Muscle of leg (tissue), 11 donors: ENCODE data around the gene ZNF267. TPM values are rescaled to one million over a fixed set of nuclear protein-coding genes. Genes with fewer than 3 reads are reported as not detected.
"Not testable (repeated sequence)": the region's sequence is repeated elsewhere in the genome, so short reads cannot be mapped to it uniquely, and the experiment has no call there.

ENCODE experiments used
- DNase-seq: peaks from one replicate; pipeline ENCODE4 v3.0.0; 2013
- H3K27ac ChIP-seq: one replicate; pipeline ENCODE4 v1.5.1; 2013; ENCODE audit warnings: mild to moderate bottlenecking, low read length, control low read depth
- H3K27me3 ChIP-seq: one replicate; pipeline ENCODE4 v1.6.1; 2013; ENCODE audit warnings: low read length; ENCODE audit not compliant: control insufficient read depth, insufficient read depth
- H3K36me3 ChIP-seq: one replicate; pipeline ENCODE4 v1.6.1; 2013; ENCODE audit warnings: low read length; ENCODE audit not compliant: control insufficient read depth, insufficient read depth
- H3K4me1 ChIP-seq: one replicate; pipeline ENCODE4 v1.6.1; 2013; ENCODE audit warnings: low read length; ENCODE audit not compliant: control insufficient read depth, insufficient read depth
- H3K4me3 ChIP-seq: one replicate; pipeline ENCODE4 v1.5.1; 2013; ENCODE audit warnings: low read length, control low read depth
- H3K9me3 ChIP-seq: replicated peaks from 2 replicates; pipeline ENCODE4 v1.6.1; 2013; ENCODE audit warnings: low read depth, low read length; ENCODE audit not compliant: control insufficient read depth
- WGBS: methylation state at CpG from one replicate; pipeline ENCODE4 v1.1.5; 2013; ENCODE audit warnings: missing lambda C conversion rate; ENCODE audit not compliant: insufficient coverage; 5-methylcytosine and 5-hydroxymethylcytosine counted together
- polyA plus RNA-seq, 8 donors: library from polyadenylated mRNA; unstranded; fragments of 120-200 nt; gene quantifications; one replicate each; pipeline versions ENCODE4 v1.2.1 to v1.2.3, GENCODE V29; 2013; ENCODE audit warnings: inconsistent platforms in 1 of 8, low replicate concordance in 1 of 8; ENCODE audit not compliant: insufficient read length in 8 of 8, insufficient read depth in 1 of 8
- total RNA-seq: library from RNA; stranded (reverse); fragments of 120-200 nt; gene quantifications from one replicate; pipeline ENCODE4 v1.2.4, GENCODE V29; 2013

ZNF267 gene
- total and polyA plus RNA-seq, 9 donors: 6.2 to 10.4 (median 7.3) TPM

DNA sequence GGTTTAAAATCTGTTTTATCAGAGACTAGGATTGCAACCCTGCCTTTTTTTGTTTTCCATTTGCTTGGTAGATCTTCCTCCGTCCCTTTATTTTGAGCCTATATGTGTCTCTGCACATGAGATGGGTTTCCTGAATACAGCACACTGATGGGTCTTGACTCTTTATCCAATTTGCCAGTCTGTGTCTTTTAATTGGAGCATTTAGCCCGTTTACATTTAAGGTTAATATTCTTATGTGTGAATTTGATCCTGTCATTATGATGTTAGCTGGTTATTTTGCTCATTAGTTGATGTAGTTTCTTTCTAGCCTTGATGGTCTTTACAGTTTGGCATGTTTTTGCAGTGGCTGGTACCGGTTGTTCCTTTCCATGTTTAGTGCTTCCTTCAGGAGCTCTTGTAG, 31.0 kb downstream of the ZNF267 start:
- not testable (repeated sequence) for H3K36me3 ChIP-seq, DNase-seq, H3K27me3 ChIP-seq, H3K4me3 ChIP-seq, H3K27ac ChIP-seq, H3K4me1 ChIP-seq
- no CpG with 5 or more reads among the region's 3 CpGs for WGBS
- H3K9me3 ChIP-seq: peaks cover 30% of the 10 kb centered on the region

DNA sequence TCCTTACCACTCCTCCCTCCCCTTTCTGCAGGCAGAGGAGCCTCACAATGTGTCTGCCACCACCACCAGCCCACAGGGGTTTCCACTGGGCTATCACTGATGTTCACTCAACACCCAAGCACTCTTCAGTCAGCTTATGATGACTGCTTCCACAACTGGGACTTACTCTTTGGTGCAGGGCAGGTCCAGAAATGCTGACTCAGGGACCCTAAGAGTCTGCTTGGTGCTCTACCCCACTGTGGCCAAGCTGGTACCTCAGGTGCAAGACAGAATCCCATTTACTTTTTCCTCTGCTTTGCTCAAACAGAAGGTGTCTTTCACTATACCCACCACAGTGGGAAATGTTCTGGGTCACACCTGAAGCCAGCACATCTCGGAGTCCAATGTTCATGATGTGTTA, 40.1 kb downstream of the ZNF267 start:
- no CpG with 5 or more reads among the region's 1 CpG for WGBS
- Histone ChIP-seq H3K36me3 (peaks cover 22% of the 10 kb centered on the region), H3K4me1 (no peaks in the 10 kb centered on the region), H3K27me3 (no peaks in the 10 kb centered on the region), H3K27ac (no peak overlapping the region), H3K4me3 (no peak overlapping the region), H3K9me3 (peaks cover 52% of the 10 kb centered on the region)
- no peak for DNase-seq

DNA sequence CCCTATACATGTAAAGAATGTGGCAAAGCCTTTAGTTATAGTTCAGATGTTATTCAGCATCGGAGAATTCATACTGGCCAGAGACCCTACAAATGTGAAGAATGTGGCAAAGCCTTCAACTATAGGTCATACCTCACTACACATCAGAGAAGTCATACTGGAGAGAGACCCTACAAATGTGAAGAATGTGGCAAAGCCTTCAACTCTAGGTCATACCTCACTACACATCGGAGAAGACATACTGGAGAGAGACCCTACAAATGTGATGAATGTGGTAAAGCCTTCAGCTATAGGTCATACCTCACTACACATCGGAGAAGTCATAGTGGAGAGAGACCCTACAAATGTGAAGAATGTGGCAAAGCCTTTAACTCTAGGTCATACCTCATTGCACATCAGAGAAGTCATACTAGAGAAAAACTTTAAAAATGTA, 42.5 kb downstream of the ZNF267 start:
- H3K4me1 ChIP-seq: no peaks in the 10 kb centered on the region
- H3K36me3 ChIP-seq: peaks cover 22% of the 10 kb centered on the region
- no peak overlapping the region for H3K4me3 ChIP-seq
- no peak overlapping the region for H3K27ac ChIP-seq
- H3K27me3 ChIP-seq: no peaks in the 10 kb centered on the region
- WGBS: no CpG with 5 or more reads among the region's 3 CpGs
- DNase-seq: no peak
- H3K9me3 ChIP-seq: peaks cover 50% of the 10 kb centered on the region

DNA sequence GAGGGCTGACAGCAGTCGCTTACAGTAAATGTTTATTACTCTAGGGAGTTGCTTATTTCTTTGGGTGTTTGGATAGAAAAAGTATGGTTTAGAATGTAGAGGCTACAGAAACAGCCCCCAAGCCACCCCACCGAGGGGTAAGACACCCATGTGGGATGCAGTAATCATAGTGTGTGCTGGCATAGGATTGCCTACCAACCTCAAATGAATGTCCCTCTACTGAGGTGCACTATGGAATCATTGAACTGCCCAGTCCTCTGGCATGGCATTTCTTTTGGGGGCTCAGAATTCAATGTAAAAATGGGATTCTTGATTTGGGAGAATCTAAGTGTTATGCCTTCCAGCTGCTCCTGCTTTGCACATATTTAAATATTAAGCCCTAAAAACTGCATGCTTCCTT, 46.8 kb downstream of the ZNF267 start:
- H3K27me3 ChIP-seq: no peaks in the 10 kb centered on the region
- no peak overlapping the region for H3K27ac ChIP-seq
- H3K9me3 ChIP-seq: peaks cover 34% of the 10 kb centered on the region
- no peak overlapping the region for H3K4me3 ChIP-seq
- no peaks in the 10 kb centered on the region for H3K4me1 ChIP-seq
- DNase-seq: no peak
- WGBS: 90% methylated on average over 2 of the region's 2 CpGs
- peaks cover 8% of the 10 kb centered on the region for H3K36me3 ChIP-seq

DNA sequence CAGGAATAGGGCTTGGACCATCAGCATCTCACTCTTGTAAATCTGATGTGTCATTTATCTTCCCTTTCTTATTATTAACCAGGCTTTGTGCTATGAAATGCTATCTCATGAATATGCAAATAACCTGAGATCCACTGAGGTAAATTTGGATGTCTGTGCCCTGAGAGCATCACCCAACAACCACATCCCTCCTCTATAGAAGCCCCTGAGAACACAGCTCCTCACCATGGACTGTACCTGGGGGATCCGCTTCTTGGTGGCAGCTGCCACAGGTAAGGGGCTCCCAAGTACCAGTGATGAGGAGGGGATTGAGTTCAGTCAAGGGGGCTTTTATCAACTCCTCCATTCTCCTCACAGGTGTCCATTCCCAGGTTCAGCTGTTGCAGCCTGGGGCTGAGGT, 78.2 kb downstream of the ZNF267 start:
- H3K36me3 ChIP-seq, H3K27me3 ChIP-seq, H3K4me3 ChIP-seq, H3K9me3 ChIP-seq, H3K27ac ChIP-seq, H3K4me1 ChIP-seq, DNase-seq: not testable (repeated sequence)
- no CpG with 5 or more reads among the region's 1 CpG for whole genome bisulfite sequencing

DNA sequence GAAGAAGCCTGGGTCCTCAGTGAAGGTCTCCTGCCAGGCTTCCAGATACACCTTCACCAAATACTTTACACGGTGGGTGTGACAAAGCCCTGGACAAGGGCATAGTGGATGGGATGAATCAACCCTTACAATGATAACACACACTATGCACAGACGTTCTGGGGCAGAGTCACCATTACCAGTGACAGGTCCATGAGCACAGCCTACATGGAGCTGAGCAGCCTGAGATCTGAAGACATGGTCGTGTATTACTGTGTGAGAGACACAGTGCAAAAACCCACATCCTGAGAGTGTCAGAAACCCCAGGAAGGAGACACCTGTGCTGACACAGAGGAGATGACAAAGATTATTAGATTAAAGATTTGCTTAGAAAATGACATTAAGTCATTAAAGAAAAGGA, 78.6 kb downstream of the ZNF267 start:
- not testable (repeated sequence) for H3K36me3 ChIP-seq, H3K27me3 ChIP-seq, H3K4me1 ChIP-seq, H3K4me3 ChIP-seq, DNase-seq, H3K9me3 ChIP-seq, H3K27ac ChIP-seq
- WGBS: no CpG with 5 or more reads among the region's 3 CpGs

DNA sequence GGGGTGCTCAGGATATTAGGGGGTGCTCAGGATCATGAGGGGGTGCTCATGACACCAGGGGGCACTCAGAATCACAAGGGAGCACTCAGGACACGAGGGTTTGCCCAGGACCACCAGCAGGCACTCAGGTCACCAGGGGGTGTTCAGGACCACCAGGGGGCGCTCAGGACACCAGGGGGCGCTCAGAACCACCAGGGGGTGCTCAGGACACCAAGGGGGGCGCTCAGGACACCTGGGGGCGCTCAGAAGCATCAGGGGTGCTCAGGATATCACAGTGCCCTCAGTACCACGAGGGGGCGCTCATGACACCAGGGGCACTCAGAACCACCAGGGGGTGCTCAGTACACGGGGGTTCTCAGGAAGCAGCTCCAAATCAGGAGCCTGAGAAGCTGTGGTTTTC, 82.6 kb downstream of the ZNF267 start:
- DNase-seq, H3K9me3 ChIP-seq, H3K27me3 ChIP-seq, H3K4me1 ChIP-seq, H3K27ac ChIP-seq, H3K4me3 ChIP-seq, H3K36me3 ChIP-seq: not testable (repeated sequence)
- no CpG with 5 or more reads among the region's 8 CpGs for WGBS

DNA sequence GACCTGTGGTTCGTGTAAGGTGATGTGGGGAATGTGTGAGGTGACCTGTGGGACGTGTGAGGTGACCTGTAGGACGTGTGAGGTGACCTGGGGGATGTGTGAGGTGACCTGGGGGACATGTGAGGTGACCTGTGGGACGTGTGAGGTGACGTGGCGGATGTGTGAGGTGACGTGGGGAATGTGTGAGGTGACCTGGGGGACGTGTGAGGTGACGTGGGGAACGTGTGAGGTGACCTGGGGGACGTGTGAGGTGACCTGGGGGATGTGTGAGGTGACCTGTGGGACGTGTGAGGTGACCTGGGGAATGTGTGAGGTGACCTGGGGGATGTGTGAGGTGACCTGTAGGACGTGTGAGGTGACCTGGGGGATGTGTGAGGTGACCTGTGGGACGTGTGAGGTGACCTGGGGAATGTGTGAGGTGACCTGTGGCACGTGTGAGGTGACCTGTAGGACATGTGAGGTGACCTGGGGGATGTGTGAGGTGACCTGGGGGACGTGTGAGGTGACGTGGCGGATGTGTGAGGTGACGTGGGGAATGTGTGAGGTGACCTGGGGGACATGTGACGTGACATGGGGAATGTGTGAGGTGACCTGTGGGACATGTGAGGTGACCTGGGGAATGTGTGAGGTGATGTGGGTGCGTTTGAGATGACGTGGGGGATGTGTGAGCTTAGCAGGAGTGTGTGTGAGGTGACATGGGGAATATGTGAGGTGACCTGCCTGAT, 86.7 kb downstream of the ZNF267 start:
- not testable (repeated sequence) for H3K4me1 ChIP-seq, H3K4me3 ChIP-seq, DNase-seq, H3K36me3 ChIP-seq, H3K9me3 ChIP-seq, H3K27ac ChIP-seq, H3K27me3 ChIP-seq
- WGBS: 71% methylated on average over 20 of the region's 22 CpGs
